Spleen (tissue), 11 donors: ENCODE data around the gene S100A8. TPM values are rescaled to one million over a fixed set of nuclear protein-coding genes. Genes with fewer than 3 reads are reported as not detected.
A peak's percentile ranks its signal among the peaks of the same experiment; 100 is the strongest.

Experiments
- DNase-seq: peaks from one replicate; pipeline ENCODE4 v3.0.0-alpha.2; 2020
- H3K27ac ChIP-seq, 8 donors: fragments of 200-600 bp; sonication (generic) in 7 of 8; 1 replicate in 4 of 8; 2 replicates in 4 of 8; pipeline versions ENCODE4 v1.5.0 to v1.8.0; 2016 to 2021; ENCODE audit warnings: inconsistent platforms in 4 of 8, mild to moderate bottlenecking in 4 of 8, moderate library complexity in 1 of 8
- H3K27me3 ChIP-seq, 7 donors: fragments of 200-600 bp; sonication (generic) in 6 of 7; replicated peaks in 1 of 7; 1 replicate in 4 of 7; 2 replicates in 3 of 7; pipeline versions ENCODE4 v1.5.0 to v1.8.0; 2016 to 2021; ENCODE audit warnings: inconsistent platforms in 3 of 7, mild to moderate bottlenecking in 1 of 7
- H3K36me3 ChIP-seq, 6 donors: fragments of 200-600 bp; sonication (generic) in 5 of 6; 1 replicate in 4 of 6; 2 replicates in 2 of 6; pipeline versions ENCODE4 v1.5.0 to v1.8.0; 2016 to 2021; ENCODE audit warnings: inconsistent platforms in 2 of 6
- H3K4me1 ChIP-seq, 6 donors: fragments of 200-600 bp; sonication (generic) in 5 of 6; 1 replicate in 3 of 6; 2 replicates in 3 of 6; pipeline versions ENCODE4 v1.5.0 to v1.8.0; 2016 to 2021; ENCODE audit warnings: inconsistent platforms in 3 of 6
- H3K4me3 ChIP-seq, 8 donors: fragments of 200-600 bp; sonication (generic) in 7 of 8; 1 replicate in 4 of 8; 2 replicates in 4 of 8; pipeline versions ENCODE4 v1.5.0 to v1.8.0; 2016 to 2021; ENCODE audit warnings: inconsistent platforms in 4 of 8, mild to moderate bottlenecking in 4 of 8, moderate library complexity in 2 of 8
- H3K9me3 ChIP-seq, 8 donors: fragments of 200-600 bp; sonication (generic) in 7 of 8; 1 replicate in 4 of 8; 2 replicates in 4 of 8; pipeline versions ENCODE4 v1.5.0 to v1.8.0; 2016 to 2021; ENCODE audit warnings: inconsistent platforms in 4 of 8
- POLR2A ChIP-seq, 3 donors: fragments of 450-650 bp; IDR thresholded peaks; one replicate each; pipeline ENCODE4 v1.5.1; 2017; ENCODE audit warnings: antibody characterized with exemption in 3 of 3, mild to moderate bottlenecking in 1 of 3
- POLR2AphosphoS5 ChIP-seq, 3 donors: sonication (generic); formaldehyde crosslinking; IDR thresholded peaks; one replicate each; pipeline ENCODE4 v1.5.1; 2017; ENCODE audit warnings: antibody characterized with exemption in 3 of 3
- WGBS, 5 donors: extraction: QIAGEN DNeasy Blood & Tissue Kit in 3 of 5; methylation state at CpG; one replicate each; pipeline versions ENCODE4 v1.1.5 to v1.1.7; 2013 to 2018; 5-methylcytosine and 5-hydroxymethylcytosine counted together
- intact Hi-C: fragments of 100-400 bp; cut with DNase I; formaldehyde crosslinking; loops from one replicate; pipeline ENCODE4 v1.15.0; 2023; ENCODE audit warnings: low total_unique reads
- polyA plus RNA-seq, 3 donors: library from polyadenylated mRNA; stranded (reverse); fragments of 200-250 nt; gene quantifications; one replicate each; pipeline ENCODE4 v1.2.1, GENCODE V29; 2013
- total RNA-seq, 7 donors: library from RNA; depleted of rRNA in 3 of 7; stranded (reverse); fragments of >200 nt in 3 of 7; fragmentation: NEBNext Ultra II Directional in 4 of 7; extraction: Animal tissue kit (Norgen Biotek cat#: 25700) in 4 of 7; gene quantifications; one replicate each; pipeline versions ENCODE4 v1.1.0 to v1.2.1, GENCODE V29; 2016 to 2021
- TF ChIP-seq, protein P1 (sequence below), 11 experiments: fragments of 200-600 bp in 7 of 11; fragments of 450-650 bp in 4 of 11; sonication (generic) in 4 of 11; IDR thresholded peaks in 8 of 11; conservative IDR thresholded peaks in 3 of 11; 1 replicate in 7 of 11; 2 replicates in 4 of 11; pipeline versions ENCODE4 v1.4.0 to v1.8.0; 2016 to 2021; ENCODE audit warnings: antibody characterized with exemption in 11 of 11, inconsistent platforms in 4 of 11, mild to moderate bottlenecking in 1 of 11
- donor health status: healthy with polysubstance abuse.
- donor health status: DM: no; HTN: no; CAD: no; lungs with moderate emphysema.
- donor health status: DM: no; HTN: no; CAD: no.
- donor health status: Bipolar disorder and iron deficiency.
- donor health status: healthy.
- donor health status: DM: no; HTN: no; CAD: no.
- donor health status: DM: yes; HTN: yes; CAD: no.

S100A8 gene
- total and polyA plus RNA-seq, 10 donors = 756 to 7,676 (median 1,458) TPM

GRCh38 chr1:153366261-153366660 lies 24.6 kb downstream of the S100A8 start:
- peaks cover 0 to 49% (median 3%) of the 10 kb centered on the region in 6 donors for H3K4me1 ChIP-seq
- intact Hi-C loops = no loop called here
- H3K27ac ChIP-seq = peak overlapping the region in 6 of 8 donors; percentile 51 to 95 (median 82)
- H3K36me3 ChIP-seq = no peaks in the 10 kb centered on the region
- WGBS, 5 donors = 77 to 86% (median 84%) methylated on average over 6 of the region's 6 CpGs
- peaks cover 0 to 6% (median 0%) of the 10 kb centered on the region in 7 donors for H3K27me3 ChIP-seq
- H3K4me3 ChIP-seq = peak overlapping the region in 1 of 8 donors; percentile 34
- no peaks in the 10 kb centered on the region for H3K9me3 ChIP-seq
- DNase-seq = peak; percentile 39
- TF ChIP-seq POLR2A (IDR thresholded peaks at IDR 0.05) (no peak), POLR2AphosphoS5 (IDR thresholded peaks at IDR 0.05) (no peak)
- TF ChIP-seq, protein P1, sequence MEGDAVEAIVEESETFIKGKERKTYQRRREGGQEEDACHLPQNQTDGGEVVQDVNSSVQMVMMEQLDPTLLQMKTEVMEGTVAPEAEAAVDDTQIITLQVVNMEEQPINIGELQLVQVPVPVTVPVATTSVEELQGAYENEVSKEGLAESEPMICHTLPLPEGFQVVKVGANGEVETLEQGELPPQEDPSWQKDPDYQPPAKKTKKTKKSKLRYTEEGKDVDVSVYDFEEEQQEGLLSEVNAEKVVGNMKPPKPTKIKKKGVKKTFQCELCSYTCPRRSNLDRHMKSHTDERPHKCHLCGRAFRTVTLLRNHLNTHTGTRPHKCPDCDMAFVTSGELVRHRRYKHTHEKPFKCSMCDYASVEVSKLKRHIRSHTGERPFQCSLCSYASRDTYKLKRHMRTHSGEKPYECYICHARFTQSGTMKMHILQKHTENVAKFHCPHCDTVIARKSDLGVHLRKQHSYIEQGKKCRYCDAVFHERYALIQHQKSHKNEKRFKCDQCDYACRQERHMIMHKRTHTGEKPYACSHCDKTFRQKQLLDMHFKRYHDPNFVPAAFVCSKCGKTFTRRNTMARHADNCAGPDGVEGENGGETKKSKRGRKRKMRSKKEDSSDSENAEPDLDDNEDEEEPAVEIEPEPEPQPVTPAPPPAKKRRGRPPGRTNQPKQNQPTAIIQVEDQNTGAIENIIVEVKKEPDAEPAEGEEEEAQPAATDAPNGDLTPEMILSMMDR (IDR thresholded peaks at IDR 0.05 in 8 of 11, conservative IDR thresholded peaks at IDR 0.05 in 3 of 11) = no peak

DNA sequence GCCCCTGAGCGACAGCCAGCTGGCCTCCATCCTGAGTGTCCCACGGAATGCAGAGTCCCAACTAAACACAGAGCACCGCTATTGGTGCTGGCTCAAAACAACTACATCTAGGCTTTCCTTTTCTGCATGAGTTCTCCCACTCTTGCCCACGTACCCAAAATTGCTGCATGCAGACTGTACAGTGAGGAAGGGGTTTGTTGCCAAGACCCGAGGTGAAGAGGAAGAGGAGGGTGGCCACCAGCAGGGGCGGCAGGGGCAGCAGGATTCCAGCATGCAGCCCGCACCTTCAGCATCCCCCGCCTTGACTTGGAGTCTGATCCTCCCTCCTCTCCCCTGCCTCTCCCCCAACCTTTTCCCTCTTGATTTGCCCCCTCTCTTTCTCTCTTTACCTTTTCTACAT lies 25.2 kb downstream of the S100A8 start:
- 58 to 79% (median 70%) methylated on average over 8 of the region's 8 CpGs for WGBS, 5 donors
- Histone ChIP-seq H3K4me1 (peaks cover 0 to 52% (median 3%) of the 10 kb centered on the region in 6 donors), H3K9me3 (no peaks in the 10 kb centered on the region), H3K27me3 (peaks cover 0 to 6% (median 0%) of the 10 kb centered on the region in 7 donors), H3K36me3 (peaks cover 0 to 3% (median 0%) of the 10 kb centered on the region in 6 donors), H3K27ac (peak overlapping the region in 7 of 8 donors; percentile 20 to 95 (median 77)), H3K4me3 (peak overlapping the region in 1 of 8 donors; percentile 34)
- intact Hi-C loops = no loop called here
- TF ChIP-seq POLR2AphosphoS5 (IDR thresholded peaks at IDR 0.05) = no peak
- peak; percentile 60 for DNase-seq

DNA sequence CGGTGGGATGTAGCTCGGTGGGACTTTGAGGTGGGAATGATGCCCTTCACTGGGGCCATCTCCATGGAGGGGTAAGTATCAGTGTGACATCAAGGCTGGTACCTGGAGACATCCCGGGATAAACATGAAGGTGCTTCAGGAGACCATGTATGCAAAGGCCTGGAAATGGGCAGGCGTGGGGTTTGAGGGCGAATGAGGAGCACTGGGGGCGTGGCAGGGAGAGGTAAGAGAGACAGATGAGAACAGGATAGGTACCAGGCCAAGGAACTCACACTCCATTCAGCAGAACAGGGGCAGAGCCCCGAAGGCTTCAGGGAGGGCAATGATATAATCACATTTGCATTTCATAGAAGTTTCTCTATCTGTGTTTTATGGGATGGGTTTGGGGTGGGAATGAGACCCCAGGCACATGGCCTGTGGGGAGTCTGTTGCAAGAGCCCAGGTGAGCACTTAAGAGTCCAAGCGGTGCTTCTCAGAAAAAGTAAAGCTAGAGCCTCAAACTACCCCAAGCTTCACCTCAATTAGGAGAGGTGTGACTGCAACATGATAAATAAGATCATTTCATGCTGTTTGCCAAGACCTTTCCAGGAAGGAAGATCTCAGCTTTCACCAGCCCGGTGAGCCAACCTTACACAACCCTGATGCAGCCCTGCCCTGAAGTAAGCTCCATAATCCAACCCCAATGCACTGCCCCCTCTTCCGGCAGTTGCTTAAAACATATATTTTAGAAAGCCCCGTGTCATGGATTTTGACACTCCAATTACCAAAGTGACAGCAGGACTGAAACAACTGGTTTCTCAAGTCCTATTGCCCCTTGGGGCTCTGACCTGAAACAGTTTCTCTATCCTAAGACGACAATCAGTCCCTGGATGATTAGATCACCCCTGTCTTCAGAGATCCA lies 25.9 kb downstream of the S100A8 start:
- H3K27me3 ChIP-seq = peaks cover 0 to 6% (median 0%) of the 10 kb centered on the region in 7 donors
- intact Hi-C loops = no loop called here
- no peaks in the 10 kb centered on the region for H3K9me3 ChIP-seq
- TF ChIP-seq POLR2A (IDR thresholded peaks at IDR 0.05) = no peak
- TF ChIP-seq, protein P1 (IDR thresholded peaks at IDR 0.05 in 8 of 11, conservative IDR thresholded peaks at IDR 0.05 in 3 of 11) = no peak
- TF ChIP-seq POLR2AphosphoS5 (IDR thresholded peaks at IDR 0.05) = peak in 1 of 3 donors; percentile 43
- H3K27ac ChIP-seq = peak overlapping the region in 7 of 8 donors; percentile 20 to 95 (median 77)
- H3K4me1 ChIP-seq = peaks cover 0 to 57% (median 3%) of the 10 kb centered on the region in 6 donors
- H3K36me3 ChIP-seq = peaks cover 0 to 9% (median 0%) of the 10 kb centered on the region in 6 donors
- WGBS, 5 donors = 60 to 79% (median 71%) methylated on average over 12 of the region's 12 CpGs
- peak overlapping the region in 1 of 8 donors; percentile 34 for H3K4me3 ChIP-seq
- DNase-seq = peak; percentile 72

- Histone ChIP-seq H3K36me3 (peaks cover 0 to 18% (median 0%) of the 10 kb centered on the region in 6 donors), H3K27ac (peak overlapping the region in 6 of 8 donors; percentile 51 to 95 (median 82)), H3K27me3 (peaks cover 0 to 6% (median 0%) of the 10 kb centered on the region in 7 donors), H3K9me3 (no peaks in the 10 kb centered on the region), H3K4me1 (peaks cover 0 to 60% (median 3%) of the 10 kb centered on the region in 6 donors), H3K4me3 (no peak overlapping the region)
- TF ChIP-seq POLR2AphosphoS5 (IDR thresholded peaks at IDR 0.05) (no peak), POLR2A (IDR thresholded peaks at IDR 0.05) (no peak)
- TF ChIP-seq, protein P1 (IDR thresholded peaks at IDR 0.05 in 8 of 11, conservative IDR thresholded peaks at IDR 0.05 in 3 of 11) = no peak
- intact Hi-C loops = no loop called here
- no peak for DNase-seq
These were observed 26.7 kb downstream of the S100A8 start for GRCh38 chr1:153364156-153364555.
